KMS-11 (cell line): ENCODE data around the gene SLC35F3.

Experiments
- H2AFZ ChIP-seq: fragments of 200-600 bp; sonication (generic); 2 replicates; pipeline ENCODE4 v1.6.1; 2016; ENCODE audit warnings: antibody characterized with exemption, mixed run types, low read depth
- H3K27ac ChIP-seq: fragments of 200-600 bp; sonication (generic); 2 replicates; pipeline ENCODE4 v1.6.1; 2016; ENCODE audit warnings: mild to moderate bottlenecking, mixed run types
- H3K27me3 ChIP-seq: fragments of 200-600 bp; sonication (generic); 2 replicates; pipeline ENCODE4 v1.6.1; 2017; ENCODE audit warnings: mild to moderate bottlenecking, low read depth, mixed run types, moderate library complexity; ENCODE audit not compliant: insufficient read depth
- H3K36me3 ChIP-seq: fragments of 200-600 bp; sonication (generic); 2 replicates; pipeline ENCODE4 v1.6.1; 2017; ENCODE audit warnings: mild to moderate bottlenecking, mixed run types; ENCODE audit not compliant: insufficient read depth
- H3K4me1 ChIP-seq: fragments of 200-600 bp; sonication (generic); 2 replicates; pipeline ENCODE4 v1.6.1; 2016; ENCODE audit warnings: mild to moderate bottlenecking, low read depth, mixed run types; ENCODE audit not compliant: poor library complexity, severe bottlenecking
- H3K4me2 ChIP-seq: fragments of 200-600 bp; sonication (generic); 2 replicates; pipeline ENCODE4 v1.7.0; 2016; ENCODE audit warnings: mild to moderate bottlenecking, mixed run types
- H3K4me3 ChIP-seq: fragments of 200-600 bp; sonication (generic); IDR thresholded peaks from 2 replicates; pipeline ENCODE4 v1.6.1; 2017; ENCODE audit warnings: low read depth, low read length, mixed read lengths; ENCODE audit not compliant: insufficient read depth
- H3K79me2 ChIP-seq: fragments of 200-600 bp; sonication (generic); 2 replicates; pipeline ENCODE4 v1.6.1; 2016; ENCODE audit warnings: low read depth, mixed run types; ENCODE audit not compliant: insufficient read depth
- H3K9ac ChIP-seq: fragments of 200-600 bp; sonication (generic); 2 replicates; pipeline ENCODE4 v1.6.1; 2016; ENCODE audit warnings: mild to moderate bottlenecking, mixed run types
- H4K20me1 ChIP-seq: fragments of 200-600 bp; sonication (generic); 2 replicates; pipeline ENCODE4 v1.6.1; 2016; ENCODE audit warnings: mild to moderate bottlenecking, mixed run types; ENCODE audit not compliant: insufficient read depth
- TF ChIP-seq, protein P1 (sequence below): fragments of 200-600 bp; sonication (generic); conservative IDR thresholded peaks from 2 replicates; pipeline ENCODE4 v1.6.1; 2017; ENCODE audit warnings: low read depth, mild to moderate bottlenecking, antibody characterized with exemption, low read length, moderate library complexity, mixed read lengths

Gene SLC35F3

DNA sequence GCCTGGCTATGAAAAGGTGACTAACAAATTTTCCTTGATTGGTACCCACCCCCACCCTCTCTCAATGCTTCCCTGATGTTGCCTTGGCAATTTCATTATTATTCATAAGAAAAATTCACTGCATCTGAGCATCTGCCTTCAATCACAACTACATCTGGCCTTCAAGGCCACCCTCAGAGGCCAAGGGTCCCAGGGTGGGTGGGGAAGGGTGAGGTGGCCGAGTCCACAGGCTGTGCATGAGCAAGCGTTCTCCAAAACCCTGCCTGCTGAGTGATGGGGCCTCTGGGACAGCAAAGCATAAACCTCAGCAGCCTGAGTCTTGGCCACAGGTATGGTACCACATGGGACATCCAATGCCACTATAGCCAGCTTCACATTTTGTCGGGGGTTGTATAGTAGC is 198.7 kb downstream of the SLC35F3 start:
- Histone ChIP-seq H3K4me3 (no peak overlapping the region), H2AFZ (no peak overlapping the region), H3K36me3 (no peaks in the 10 kb centered on the region), H3K9ac (no peak overlapping the region), H3K4me2 (no peak overlapping the region), H3K27ac (no peak overlapping the region), H3K4me1 (no peaks in the 10 kb centered on the region), H3K79me2 (no peaks in the 10 kb centered on the region), H4K20me1 (no peaks in the 10 kb centered on the region), H3K27me3 (no peaks in the 10 kb centered on the region)
- TF ChIP-seq, protein P1, sequence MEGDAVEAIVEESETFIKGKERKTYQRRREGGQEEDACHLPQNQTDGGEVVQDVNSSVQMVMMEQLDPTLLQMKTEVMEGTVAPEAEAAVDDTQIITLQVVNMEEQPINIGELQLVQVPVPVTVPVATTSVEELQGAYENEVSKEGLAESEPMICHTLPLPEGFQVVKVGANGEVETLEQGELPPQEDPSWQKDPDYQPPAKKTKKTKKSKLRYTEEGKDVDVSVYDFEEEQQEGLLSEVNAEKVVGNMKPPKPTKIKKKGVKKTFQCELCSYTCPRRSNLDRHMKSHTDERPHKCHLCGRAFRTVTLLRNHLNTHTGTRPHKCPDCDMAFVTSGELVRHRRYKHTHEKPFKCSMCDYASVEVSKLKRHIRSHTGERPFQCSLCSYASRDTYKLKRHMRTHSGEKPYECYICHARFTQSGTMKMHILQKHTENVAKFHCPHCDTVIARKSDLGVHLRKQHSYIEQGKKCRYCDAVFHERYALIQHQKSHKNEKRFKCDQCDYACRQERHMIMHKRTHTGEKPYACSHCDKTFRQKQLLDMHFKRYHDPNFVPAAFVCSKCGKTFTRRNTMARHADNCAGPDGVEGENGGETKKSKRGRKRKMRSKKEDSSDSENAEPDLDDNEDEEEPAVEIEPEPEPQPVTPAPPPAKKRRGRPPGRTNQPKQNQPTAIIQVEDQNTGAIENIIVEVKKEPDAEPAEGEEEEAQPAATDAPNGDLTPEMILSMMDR, result no peak

DNA sequence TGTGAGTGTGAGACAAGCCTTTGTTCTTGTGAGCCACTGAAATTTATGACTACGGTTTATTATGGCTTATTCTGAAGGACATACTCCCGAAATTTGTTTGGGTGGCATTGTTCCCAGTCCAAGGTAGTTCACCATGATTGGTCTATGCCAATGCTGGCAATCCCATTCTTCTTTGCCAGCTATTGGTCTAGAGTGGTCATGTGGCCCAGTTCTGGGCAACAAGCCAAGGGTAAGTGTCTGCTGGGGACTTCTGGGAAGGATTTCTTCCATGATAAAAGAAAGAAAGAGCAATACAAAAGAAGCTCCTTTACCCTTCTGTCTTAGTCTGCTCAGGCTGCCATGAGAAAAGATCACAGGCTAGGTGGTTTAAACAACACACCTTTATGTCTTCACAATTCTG is 201.6 kb downstream of the SLC35F3 start:
- H3K27me3 ChIP-seq, result no peaks in the 10 kb centered on the region
- H3K4me3 ChIP-seq, result no peak overlapping the region
- no peaks in the 10 kb centered on the region for H4K20me1 ChIP-seq
- TF ChIP-seq, protein P1, result no peak
- H2AFZ ChIP-seq, result no peak overlapping the region
- no peaks in the 10 kb centered on the region for H3K4me1 ChIP-seq
- H3K79me2 ChIP-seq, result no peaks in the 10 kb centered on the region
- H3K27ac ChIP-seq, result no peak overlapping the region
- no peak overlapping the region for H3K4me2 ChIP-seq
- no peaks in the 10 kb centered on the region for H3K36me3 ChIP-seq
- no peak overlapping the region for H3K9ac ChIP-seq

DNA sequence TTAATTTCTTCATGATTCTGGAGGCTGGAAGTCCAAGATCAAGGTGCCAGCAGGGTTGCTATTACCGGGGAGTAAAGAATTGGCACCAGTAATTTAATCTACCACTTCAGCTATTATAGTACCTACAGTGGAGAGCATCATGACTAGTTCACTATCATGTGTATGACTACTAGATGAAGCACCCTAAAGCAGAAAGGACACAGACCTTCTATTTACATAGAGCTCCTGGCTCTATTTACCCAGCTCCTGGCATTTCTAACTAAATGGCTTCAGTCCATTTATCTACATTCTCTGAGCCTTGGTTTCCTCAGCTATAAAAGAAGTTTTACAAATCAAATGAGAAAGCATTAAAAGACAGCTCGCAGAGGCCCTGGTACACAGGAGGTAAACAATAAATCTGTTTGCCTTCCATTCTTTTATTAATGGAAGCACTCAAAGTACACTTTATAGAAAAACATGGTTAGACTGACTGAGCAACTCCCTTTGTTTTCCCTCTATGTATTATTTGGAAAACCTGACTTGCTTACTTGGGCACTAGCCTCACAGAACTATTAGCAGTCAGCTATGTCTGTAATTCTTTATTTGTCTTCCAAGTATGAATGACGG is 203.0 kb downstream of the SLC35F3 start:
- Histone ChIP-seq H3K4me3 (no peak overlapping the region), H3K36me3 (no peaks in the 10 kb centered on the region)

DNA sequence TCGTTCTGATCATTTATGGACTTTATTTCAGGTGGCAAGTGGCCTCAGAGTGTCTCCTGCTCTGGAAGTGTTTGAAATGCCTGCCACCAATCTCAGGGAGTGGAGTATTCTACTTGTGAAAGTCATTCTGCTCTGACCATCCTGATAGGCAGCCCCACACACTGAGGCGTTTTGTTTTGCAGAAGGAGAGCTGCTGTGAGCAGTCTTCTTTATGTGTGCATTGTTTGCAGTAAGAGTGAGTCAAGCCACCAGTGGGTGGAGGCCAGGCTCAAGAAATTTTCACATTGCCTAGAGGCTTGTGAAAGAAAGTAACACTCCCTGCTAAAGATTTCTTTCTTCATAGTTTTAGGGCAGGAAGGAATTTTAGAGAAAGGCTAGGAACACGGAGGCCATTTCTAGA is 204.4 kb downstream of the SLC35F3 start:
- TF ChIP-seq, protein P1, result no peak
- Histone ChIP-seq H4K20me1 (no peaks in the 10 kb centered on the region), H3K27ac (no peak overlapping the region), H3K27me3 (no peaks in the 10 kb centered on the region), H3K9ac (no peak overlapping the region), H3K79me2 (no peaks in the 10 kb centered on the region), H3K4me2 (no peak overlapping the region), H2AFZ (no peak overlapping the region), H3K36me3 (no peaks in the 10 kb centered on the region), H3K4me1 (no peaks in the 10 kb centered on the region), H3K4me3 (no peak overlapping the region)

More for the DNA sequence above, 203.0 kb downstream of the SLC35F3 start:
- TF ChIP-seq, protein P1, result no peak
- Histone ChIP-seq H3K4me2 (no peak overlapping the region), H2AFZ (no peak overlapping the region), H3K27me3 (no peaks in the 10 kb centered on the region), H3K79me2 (no peaks in the 10 kb centered on the region), H3K9ac (no peak overlapping the region), H3K4me1 (no peaks in the 10 kb centered on the region), H3K27ac (no peak overlapping the region), H4K20me1 (no peaks in the 10 kb centered on the region)
